GM13976 (cell line): ENCODE measurements around the gene ALK.

ENCODE experiments used
- DNase-seq: peaks from one replicate; pipeline ENCODE4 v3.0.0; 2012; ENCODE audit warnings: low spot score
- in situ Hi-C: fragments of 300-500 bp; cut with MboI; formaldehyde crosslinking; loops from one replicate; pipeline ENCODE4 v1.12.0; 2022; ENCODE audit warnings: low sequenced_read_pairs, mixed read lengths, inconsistent platforms; ENCODE audit not compliant: unreplicated experiment
- TF ChIP-seq, protein P1 (sequence below): IDR thresholded peaks from 2 replicates; pipeline ENCODE4 v1.5.1; 2012; ENCODE audit warnings: borderline replicate concordance, mild to moderate bottlenecking; ENCODE audit not compliant: insufficient read depth; ENCODE audit errors: extremely low read depth, missing control alignments, control extremely low read depth

The ALK gene

DNA sequence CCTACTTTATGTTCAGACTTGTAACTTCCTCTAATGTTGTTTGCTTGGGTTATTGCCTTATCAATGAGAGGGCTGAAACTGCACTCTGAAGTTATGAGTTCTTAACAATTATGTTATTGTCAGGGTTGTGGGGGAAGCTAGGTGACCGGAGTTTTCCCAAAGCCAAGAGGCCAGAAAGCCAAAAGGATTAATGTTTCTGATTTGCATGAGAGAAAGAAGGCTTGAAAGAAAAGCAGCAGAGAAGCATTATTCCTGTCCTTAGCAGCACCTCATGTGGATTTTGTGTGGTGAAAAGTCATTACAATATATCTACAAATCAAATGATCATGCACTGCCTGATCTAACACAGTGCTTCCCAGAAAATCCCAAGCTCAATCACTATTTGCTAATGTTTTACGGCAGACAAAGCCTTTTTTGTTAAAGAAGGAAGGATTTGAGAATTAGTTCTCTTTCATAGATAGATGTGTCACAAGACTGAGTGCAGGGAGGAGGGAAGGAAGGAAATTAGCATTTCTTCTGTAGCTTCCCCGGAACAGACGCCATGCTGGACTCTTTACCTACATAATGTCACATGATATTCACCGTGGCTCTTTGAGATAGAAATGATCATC, 203.2 kb downstream of the ALK start:
- DNase-seq, result no peak
- in situ Hi-C loops, result no loop called here

DNA sequence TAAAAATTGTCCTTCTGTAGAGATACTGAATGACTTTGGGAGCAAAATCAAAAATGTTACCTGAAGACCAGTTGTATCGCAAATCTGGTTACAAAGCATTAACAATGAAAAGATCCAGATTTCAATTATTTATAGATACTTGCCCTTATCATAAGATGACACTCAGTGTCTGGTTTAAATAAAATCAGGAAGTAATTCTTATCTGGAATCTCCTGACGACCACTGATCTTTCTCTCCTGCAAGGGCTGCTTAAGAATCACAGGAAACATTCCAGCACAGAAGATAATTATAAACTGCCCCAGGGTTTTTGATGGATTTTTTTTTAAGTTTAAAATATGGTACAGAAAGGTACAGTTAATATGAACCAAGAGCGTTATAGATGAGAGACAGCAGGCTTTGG, 205.7 kb downstream of the ALK start:
- TF ChIP-seq, protein P1, sequence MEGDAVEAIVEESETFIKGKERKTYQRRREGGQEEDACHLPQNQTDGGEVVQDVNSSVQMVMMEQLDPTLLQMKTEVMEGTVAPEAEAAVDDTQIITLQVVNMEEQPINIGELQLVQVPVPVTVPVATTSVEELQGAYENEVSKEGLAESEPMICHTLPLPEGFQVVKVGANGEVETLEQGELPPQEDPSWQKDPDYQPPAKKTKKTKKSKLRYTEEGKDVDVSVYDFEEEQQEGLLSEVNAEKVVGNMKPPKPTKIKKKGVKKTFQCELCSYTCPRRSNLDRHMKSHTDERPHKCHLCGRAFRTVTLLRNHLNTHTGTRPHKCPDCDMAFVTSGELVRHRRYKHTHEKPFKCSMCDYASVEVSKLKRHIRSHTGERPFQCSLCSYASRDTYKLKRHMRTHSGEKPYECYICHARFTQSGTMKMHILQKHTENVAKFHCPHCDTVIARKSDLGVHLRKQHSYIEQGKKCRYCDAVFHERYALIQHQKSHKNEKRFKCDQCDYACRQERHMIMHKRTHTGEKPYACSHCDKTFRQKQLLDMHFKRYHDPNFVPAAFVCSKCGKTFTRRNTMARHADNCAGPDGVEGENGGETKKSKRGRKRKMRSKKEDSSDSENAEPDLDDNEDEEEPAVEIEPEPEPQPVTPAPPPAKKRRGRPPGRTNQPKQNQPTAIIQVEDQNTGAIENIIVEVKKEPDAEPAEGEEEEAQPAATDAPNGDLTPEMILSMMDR, result no peak
- DNase-seq, result no peak
- in situ Hi-C loops, result no loop called here

More for the DNA sequence above, 203.2 kb downstream of the ALK start:
- TF ChIP-seq, protein P1, result no peak

DNA sequence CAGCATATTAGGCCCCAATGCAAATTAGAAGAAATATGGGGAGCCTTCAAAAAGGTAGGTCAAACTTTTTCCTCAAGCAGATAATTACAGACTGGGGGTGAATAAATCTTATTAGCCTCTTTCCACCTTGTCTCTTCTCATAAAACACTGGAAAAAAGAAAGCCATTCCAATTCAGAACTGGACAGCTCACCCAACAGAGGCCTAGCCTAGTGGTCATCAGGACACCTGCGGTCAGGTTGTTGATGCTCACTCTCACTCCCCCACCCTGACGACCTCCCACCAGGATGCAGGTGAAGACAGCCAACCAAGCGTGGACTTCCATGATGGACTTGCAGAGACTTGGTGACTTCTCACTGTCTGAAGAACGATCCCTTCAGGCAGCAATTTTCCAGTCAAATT, 207.1 kb downstream of the ALK start:
- TF ChIP-seq, protein P1, result no peak
- in situ Hi-C loops, result no loop called here
- DNase-seq, result no peak

DNA sequence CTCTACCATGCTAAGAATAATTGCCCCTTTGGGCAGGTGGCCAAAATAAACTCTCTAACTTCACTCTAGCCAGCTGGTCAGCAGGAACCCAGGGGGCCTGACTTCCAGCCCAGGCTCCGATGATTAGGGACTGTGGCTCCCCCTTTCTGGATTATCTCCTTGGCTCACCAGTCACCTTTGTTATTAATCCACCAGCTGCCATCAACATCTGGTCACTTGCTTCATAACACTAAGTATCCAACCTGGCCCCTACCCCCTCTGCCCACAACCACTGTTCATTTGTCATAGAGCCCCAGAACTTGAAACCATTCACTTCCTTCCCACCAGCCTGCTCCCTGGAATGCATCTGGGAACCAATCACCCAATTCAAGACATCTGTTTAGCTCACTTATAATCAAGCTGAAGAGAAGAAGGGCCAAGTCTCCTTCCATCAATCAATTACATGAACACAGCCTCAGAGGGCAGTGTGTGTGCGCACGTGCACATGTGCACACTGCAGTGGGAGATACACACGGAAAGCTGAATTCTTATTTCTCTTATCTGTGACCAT, 215.1 kb downstream of the ALK start:
- TF ChIP-seq, protein P1, result no peak
- in situ Hi-C loops, result no loop called here
- DNase-seq, result no peak

DNA sequence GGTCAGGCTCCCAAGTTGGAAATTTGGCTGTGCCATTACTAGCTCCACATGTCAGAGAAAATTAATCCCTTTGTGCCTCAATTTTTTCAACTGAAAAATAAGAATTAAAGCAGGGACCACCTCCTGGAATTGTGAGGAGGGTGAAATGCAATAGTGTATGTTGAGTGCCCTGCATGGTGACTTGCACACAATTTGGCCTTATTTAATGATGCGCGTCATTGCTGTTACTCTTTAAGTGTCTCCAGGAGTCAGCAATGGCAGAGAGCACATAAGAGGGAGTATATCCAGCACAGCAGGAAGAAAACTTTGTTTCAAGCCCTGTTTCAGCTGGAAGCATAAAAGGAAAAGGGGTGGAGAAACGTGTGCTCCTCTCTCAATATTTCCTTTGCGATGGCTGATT, 215.8 kb downstream of the ALK start:
- in situ Hi-C loops, result no loop called here
- no peak for DNase-seq
- TF ChIP-seq, protein P1, result no peak

DNA sequence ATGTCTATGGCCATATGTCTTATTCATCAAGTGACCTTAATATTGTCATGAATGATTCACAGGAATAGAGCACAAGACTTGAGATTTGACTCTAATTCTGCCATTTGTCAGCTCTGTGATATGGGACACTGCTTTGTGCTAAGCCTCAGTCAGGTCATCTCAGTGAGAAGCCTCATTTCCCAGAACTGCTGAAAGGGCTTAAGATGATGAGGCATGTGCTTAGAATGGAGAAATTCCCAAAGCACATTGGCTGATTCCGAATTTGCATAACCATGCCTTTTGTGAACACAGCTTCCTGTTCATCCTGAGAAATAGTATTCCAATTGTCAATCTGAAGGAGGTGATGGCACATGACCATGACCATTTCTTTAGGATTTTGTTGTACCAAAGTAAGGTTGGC, 218.1 kb downstream of the ALK start:
- TF ChIP-seq, protein P1, result no peak
- in situ Hi-C loops, result no loop called here
- DNase-seq, result no peak
